Body of pancreas (tissue), 4 donors: ENCODE results near the gene BAG5. TPM values are rescaled to one million over a fixed set of nuclear protein-coding genes. Genes with fewer than 3 reads are reported as not detected.

Experiments used
- ATAC-seq: fragments of 150-250 bp; one replicate; pipeline ENCODE4 v1.9.1; 2016
- DNase-seq, 4 donors: peaks; one replicate each; pipeline ENCODE4 v3.0.0-alpha.2; 2019
- H3K27ac ChIP-seq, 4 donors: fragments of 200-600 bp; sonication (generic); 1 replicate in 3 of 4; 2 replicates in 1 of 4; pipeline versions ENCODE4 v1.5.1 to v1.6.1; 2016 to 2019; ENCODE audit warnings: mild to moderate bottlenecking in 1 of 4, mixed read lengths in 1 of 4, moderate library complexity in 1 of 4
- H3K27me3 ChIP-seq, 2 donors: fragments of 200-600 bp; sonication (generic); one replicate each; pipeline ENCODE4 v1.6.0; 2016; ENCODE audit warnings: mild to moderate bottlenecking in 1 of 2
- H3K36me3 ChIP-seq, 2 donors: fragments of 200-600 bp; sonication (generic); replicated peaks in 1 of 2; 2 replicates each; pipeline ENCODE4 v1.5.1; 2016; ENCODE audit warnings: low read depth in 2 of 2; ENCODE audit not compliant: insufficient read depth in 1 of 2
- H3K4me1 ChIP-seq: fragments of 200-600 bp; sonication (generic); one replicate; pipeline ENCODE4 v1.6.0; 2016
- H3K4me3 ChIP-seq, 2 donors: fragments of 200-600 bp; sonication (generic); 1 replicate in 1 of 2; 2 replicates in 1 of 2; pipeline ENCODE4 v1.5.1; 2016 to 2019
- H3K9me3 ChIP-seq, 3 donors: fragments of 200-600 bp; sonication (generic); 1 replicate in 2 of 3; 2 replicates in 1 of 3; pipeline ENCODE4 v1.5.1; 2016
- POLR2A ChIP-seq, 3 donors: fragments of 450-650 bp; IDR thresholded peaks; one replicate each; pipeline ENCODE4 v1.6.1; 2016; ENCODE audit warnings: antibody characterized with exemption in 3 of 3, mild to moderate bottlenecking in 2 of 3
- WGBS, 2 donors: methylation state at CpG; one replicate each; pipeline ENCODE4 v1.1.5; 2017; 5-methylcytosine and 5-hydroxymethylcytosine counted together
- intact Hi-C: fragments of 100-400 bp; cut with DNase I; formaldehyde crosslinking; loops from one replicate; pipeline ENCODE4 v1.15.1; 2023
- total RNA-seq, 2 donors: library from RNA; depleted of rRNA; stranded (reverse); fragments of >200 nt; gene quantifications; one replicate each; pipeline ENCODE4 v1.1.0, GENCODE V29; 2016
- TF ChIP-seq, protein P1 (sequence below), 7 experiments: fragments of 450-650 bp in 4 of 7; fragments of 200-600 bp in 3 of 7; sonication (generic) in 3 of 7; IDR thresholded peaks; one replicate each; pipeline ENCODE4 v1.5.1; 2016 to 2019; ENCODE audit warnings: antibody characterized with exemption in 7 of 7

BAG5 gene
- total RNA-seq, 2 donors from 2014 or later, result 9.9 to 11.9 TPM

DNA sequence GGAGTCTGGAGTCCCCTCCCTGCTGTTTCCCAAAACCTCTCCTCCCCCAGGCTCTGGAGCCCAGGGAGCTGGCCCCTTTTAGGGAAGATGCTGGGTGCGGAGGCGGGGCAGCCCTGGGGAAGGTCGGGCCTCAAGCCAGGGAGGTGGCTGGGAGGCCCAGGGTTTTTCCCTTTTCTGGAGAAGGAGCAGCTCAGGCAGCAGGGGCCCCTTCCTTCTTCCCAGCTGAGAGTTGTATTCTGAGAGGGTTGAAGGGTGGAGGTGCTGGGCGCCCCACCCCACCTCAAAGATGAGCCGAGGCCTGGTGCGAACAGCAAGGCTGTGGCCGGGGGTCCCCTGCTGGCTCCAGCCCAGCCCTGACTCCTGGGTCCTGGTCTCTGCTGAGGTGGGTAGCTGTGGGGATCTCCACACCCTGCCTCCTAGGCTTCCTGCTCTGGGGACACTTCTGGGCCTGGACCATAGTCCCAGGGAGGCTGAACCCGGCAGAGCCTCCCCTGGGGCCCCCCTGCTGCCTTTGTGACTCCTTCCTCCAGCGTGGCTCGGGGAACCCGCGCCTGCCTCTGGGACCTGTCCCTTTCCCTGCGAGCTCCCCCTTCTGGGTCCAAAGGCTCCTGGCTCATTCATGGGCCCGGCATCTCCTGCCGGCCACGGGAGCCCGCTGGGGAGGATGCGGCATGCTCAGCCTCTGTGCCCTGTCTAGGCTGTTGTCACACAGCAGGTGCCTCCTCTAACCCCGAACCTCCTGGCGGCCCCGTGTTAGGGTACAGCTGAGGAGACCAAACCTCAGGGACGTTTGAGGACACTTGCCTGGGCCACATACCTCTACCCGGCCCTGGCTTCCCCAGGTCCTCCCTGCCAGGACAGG is 29.1 kb downstream of the BAG5 start:
- peaks cover 33% of the 10 kb centered on the region for H3K4me1 ChIP-seq
- H3K27me3 ChIP-seq, result no peaks in the 10 kb centered on the region
- WGBS, 2 donors, result 82 to 83% methylated on average over 14 to 20 of the region's 23 CpGs
- intact Hi-C loops, result no loop called here
- DNase-seq (no peak), ATAC-seq (no peak)
- H3K4me3 ChIP-seq, result no peak overlapping the region
- H3K9me3 ChIP-seq, result no peaks in the 10 kb centered on the region
- no peak overlapping the region for H3K27ac ChIP-seq
- TF ChIP-seq, protein P1, sequence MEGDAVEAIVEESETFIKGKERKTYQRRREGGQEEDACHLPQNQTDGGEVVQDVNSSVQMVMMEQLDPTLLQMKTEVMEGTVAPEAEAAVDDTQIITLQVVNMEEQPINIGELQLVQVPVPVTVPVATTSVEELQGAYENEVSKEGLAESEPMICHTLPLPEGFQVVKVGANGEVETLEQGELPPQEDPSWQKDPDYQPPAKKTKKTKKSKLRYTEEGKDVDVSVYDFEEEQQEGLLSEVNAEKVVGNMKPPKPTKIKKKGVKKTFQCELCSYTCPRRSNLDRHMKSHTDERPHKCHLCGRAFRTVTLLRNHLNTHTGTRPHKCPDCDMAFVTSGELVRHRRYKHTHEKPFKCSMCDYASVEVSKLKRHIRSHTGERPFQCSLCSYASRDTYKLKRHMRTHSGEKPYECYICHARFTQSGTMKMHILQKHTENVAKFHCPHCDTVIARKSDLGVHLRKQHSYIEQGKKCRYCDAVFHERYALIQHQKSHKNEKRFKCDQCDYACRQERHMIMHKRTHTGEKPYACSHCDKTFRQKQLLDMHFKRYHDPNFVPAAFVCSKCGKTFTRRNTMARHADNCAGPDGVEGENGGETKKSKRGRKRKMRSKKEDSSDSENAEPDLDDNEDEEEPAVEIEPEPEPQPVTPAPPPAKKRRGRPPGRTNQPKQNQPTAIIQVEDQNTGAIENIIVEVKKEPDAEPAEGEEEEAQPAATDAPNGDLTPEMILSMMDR (IDR thresholded peaks at IDR 0.05), result no peak
- no peak for TF ChIP-seq POLR2A (IDR thresholded peaks at IDR 0.05)
- peaks cover 0 to 3% of the 10 kb centered on the region in 2 donors for H3K36me3 ChIP-seq

DNA sequence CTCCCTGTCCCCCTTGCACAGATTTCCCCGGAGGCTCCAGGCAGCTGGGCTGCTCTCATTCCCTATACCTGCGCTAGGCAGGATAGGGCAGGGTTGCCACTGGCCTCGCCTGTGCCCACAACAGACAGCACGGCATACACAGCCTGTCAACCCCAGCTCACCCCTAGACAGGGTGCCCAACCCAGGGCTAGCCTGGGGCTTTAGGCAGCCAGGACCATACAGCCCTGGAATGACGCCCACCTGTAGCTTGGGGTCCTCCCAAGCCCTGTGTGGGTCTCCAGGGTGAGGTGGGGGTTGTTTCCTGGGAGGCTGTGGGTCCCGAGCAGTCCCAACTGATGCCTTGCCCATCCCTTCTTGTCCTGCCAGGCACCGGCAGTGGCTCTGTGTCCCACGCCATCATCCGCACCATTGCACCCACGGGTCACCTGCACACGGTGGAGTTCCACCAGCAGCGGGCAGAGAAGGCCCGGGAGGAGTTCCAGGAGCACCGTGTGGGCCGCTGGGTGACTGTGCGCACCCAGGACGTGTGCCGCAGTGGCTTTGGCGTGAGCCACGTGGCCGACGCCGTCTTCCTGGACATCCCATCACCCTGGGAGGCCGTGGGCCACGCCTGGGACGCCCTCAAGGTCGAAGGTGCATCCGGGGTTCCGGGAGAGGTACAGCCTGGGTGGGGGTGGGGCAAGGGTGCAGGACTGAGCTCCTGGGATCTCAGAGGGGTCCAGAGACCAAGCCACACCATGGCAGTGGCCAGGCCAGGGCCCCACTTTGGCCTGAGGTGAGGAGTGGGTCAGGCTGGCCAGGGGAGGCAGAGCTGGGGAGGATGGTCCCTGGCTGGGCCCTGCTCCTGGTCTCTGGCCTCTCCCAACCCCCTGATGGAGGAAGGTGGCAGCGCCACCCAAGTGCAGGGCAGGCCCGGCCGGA is 30.0 kb downstream of the BAG5 start:
- 81% methylated on average over 12 to 28 of the region's 32 CpGs for WGBS, 2 donors
- H3K36me3 ChIP-seq, result peaks cover 0 to 3% of the 10 kb centered on the region in 2 donors
- no peaks in the 10 kb centered on the region for H3K9me3 ChIP-seq
- ATAC-seq, result no peak
- H3K4me3 ChIP-seq, result no peak overlapping the region
- TF ChIP-seq, protein P1 (IDR thresholded peaks at IDR 0.05), result no peak
- no peak for TF ChIP-seq POLR2A (IDR thresholded peaks at IDR 0.05)
- H3K27me3 ChIP-seq, result no peaks in the 10 kb centered on the region
- intact Hi-C loops, result no loop called here
- H3K27ac ChIP-seq, result no peak overlapping the region
- no peak for DNase-seq
- H3K4me1 ChIP-seq, result peaks cover 36% of the 10 kb centered on the region

DNA sequence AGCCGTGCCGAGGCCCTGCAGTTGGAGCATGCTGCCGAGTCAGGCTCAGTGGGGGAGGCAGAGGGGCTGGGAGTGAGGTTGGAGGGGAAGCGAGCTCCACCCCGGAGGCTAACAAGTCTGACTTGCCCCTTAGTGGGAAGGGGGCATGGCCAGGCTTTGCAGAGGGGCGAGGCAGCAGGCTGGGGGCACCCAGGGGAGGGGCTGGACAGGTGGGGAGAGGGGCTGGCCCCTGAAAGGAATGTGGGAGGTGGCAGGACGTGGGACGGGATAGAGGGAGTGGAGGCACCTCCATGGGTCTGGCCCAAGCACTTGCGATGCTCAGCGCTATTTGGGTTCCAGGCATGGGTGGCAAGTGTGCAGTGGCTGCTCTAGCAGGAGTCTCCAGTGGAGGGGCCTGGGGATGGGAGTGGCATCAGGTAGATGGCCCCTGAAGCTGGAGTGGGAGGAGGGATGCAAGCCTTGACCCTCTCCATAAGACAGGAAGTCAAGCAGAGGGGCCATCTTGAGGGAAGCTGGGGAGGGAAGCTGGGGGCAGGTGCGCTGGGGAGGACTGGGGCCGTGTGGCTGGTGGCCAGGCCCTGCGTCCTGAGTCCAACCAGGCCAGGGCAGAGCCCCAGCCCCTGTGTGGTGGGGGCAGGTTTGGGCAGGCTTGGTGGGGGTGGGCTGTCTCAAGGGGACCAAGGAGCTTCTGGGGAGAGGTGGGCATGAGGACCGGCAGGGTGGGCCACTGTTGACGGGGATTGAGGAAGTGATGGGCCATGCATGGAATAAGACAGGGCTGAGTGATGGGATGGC is 30.8 kb downstream of the BAG5 start:
- Histone ChIP-seq H3K4me1 (peaks cover 42% of the 10 kb centered on the region), H3K36me3 (peaks cover 0 to 3% of the 10 kb centered on the region in 2 donors)

DNA sequence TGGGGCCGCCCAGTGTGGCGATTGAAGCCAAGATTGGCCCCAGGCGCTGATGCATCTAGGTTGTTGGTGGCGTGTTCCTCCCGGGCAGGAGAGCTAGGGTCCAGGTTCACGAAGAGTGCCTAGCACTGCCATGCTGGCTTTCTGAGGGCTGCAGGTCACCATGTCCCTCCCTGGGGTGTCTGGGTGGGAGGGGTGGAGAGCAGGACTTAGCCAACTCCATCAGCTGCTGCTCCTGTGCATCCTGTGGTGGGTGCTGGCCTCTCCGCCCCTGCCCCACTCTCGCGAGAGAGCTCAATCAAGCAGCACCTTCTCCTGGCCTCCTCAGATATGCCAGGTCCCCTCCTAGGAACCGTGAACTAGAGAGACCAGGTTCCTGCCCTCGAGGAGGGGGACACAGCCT is 31.6 kb downstream of the BAG5 start:
- TF ChIP-seq POLR2A (IDR thresholded peaks at IDR 0.05), result no peak
- TF ChIP-seq, protein P1 (IDR thresholded peaks at IDR 0.05), result no peak
- intact Hi-C loops, result no loop called here
- Histone ChIP-seq H3K4me1 (peaks cover 50% of the 10 kb centered on the region), H3K27me3 (no peaks in the 10 kb centered on the region), H3K9me3 (no peaks in the 10 kb centered on the region), H3K36me3 (peaks cover 0 to 3% of the 10 kb centered on the region in 2 donors), H3K27ac (no peak overlapping the region), H3K4me3 (no peak overlapping the region)
- no peak for ATAC-seq
- DNase-seq, result no peak
- WGBS, 2 donors, result 77% methylated on average over 5 to 11 of the region's 11 CpGs

More for the DNA sequence above, 30.8 kb downstream of the BAG5 start:
- Histone ChIP-seq H3K9me3 (no peaks in the 10 kb centered on the region), H3K27me3 (no peaks in the 10 kb centered on the region), H3K27ac (no peak overlapping the region), H3K4me3 (no peak overlapping the region)
- no peak for DNase-seq
- 87 to 90% methylated on average over 14 to 15 of the region's 15 CpGs for WGBS, 2 donors
- intact Hi-C loops, result no loop called here
- no peak for TF ChIP-seq POLR2A (IDR thresholded peaks at IDR 0.05)
- TF ChIP-seq, protein P1 (IDR thresholded peaks at IDR 0.05), result no peak
- ATAC-seq, result no peak
